Panc1 (cell line): ENCODE data around the gene ACOX1. TPM values are rescaled to one million over a fixed set of nuclear protein-coding genes. Genes with fewer than 3 reads are reported as not detected.

Experiments
- ATAC-seq: fragments of 200-7000 bp; cut with Tn5 transposase; 2 replicates; pipeline ENCODE4 v1.9.1; 2020; ENCODE audit warnings: mild to moderate bottlenecking, moderate library complexity
- Bru-seq: library from RNA; stranded (reverse); fragments of 400-500 nt; gene quantifications from one replicate; lab custom pipeline; 2021; lab: Mats Ljungman, UMichigan
- BruChase-seq, 2 experiments: library from RNA; stranded (reverse); fragments of 400-500 nt; gene quantifications; one replicate each; lab custom pipeline; 2021; lab: Mats Ljungman, UMichigan
- BruUV-seq: library from RNA; stranded (reverse); fragments of 400-500 nt; replicated peaks from 2 replicates; lab custom pipeline; 2021; lab: Mats Ljungman, UMichigan
- CTCF ChIA-PET: fragments of 300-600 bp; sonication (Branson Sonifier 250); formaldehyde crosslinking; loops from one replicate; lab custom pipeline; 2022; ENCODE audit warnings: antibody characterized with exemption; lab: Charles Lee
- POLR2A ChIA-PET: fragments of 300-600 bp; sonication (Branson Sonifier 250); formaldehyde crosslinking; loops from one replicate; lab custom pipeline; 2022; ENCODE audit warnings: antibody characterized with exemption; lab: Charles Lee
- DNase-seq: peaks from one replicate; pipeline ENCODE4 v3.0.0-alpha.2; 2010; ENCODE audit warnings: low read depth, low spot score
- H3K27ac ChIP-seq: 2 replicates; pipeline ENCODE4 v1.5.1; 2011; ENCODE audit warnings: mild to moderate bottlenecking, low read length, inconsistent platforms
- H3K27me3 ChIP-seq: fragments of 200-500 bp; sonication (Bioruptor generic); 2 replicates; pipeline ENCODE4 v1.6.0; 2014; ENCODE audit warnings: low read length, inconsistent platforms; ENCODE audit not compliant: control insufficient read depth, insufficient read depth
- H3K36me3 ChIP-seq: fragments of 200-500 bp; sonication (Bioruptor generic); 2 replicates; pipeline ENCODE4 v1.5.1; 2014; ENCODE audit warnings: inconsistent platforms, mild to moderate bottlenecking, low read length, moderate library complexity; ENCODE audit not compliant: control insufficient read depth, insufficient read depth
- H3K4me1 ChIP-seq: 2 replicates; pipeline ENCODE4 v1.5.1; 2011; ENCODE audit warnings: inconsistent platforms, mild to moderate bottlenecking, low read length, moderate library complexity; ENCODE audit not compliant: control insufficient read depth, insufficient read depth
- H3K4me3 ChIP-seq, 2 experiments: 2 replicates each; pipeline ENCODE4 v1.5.1; 2011 to 2012; ENCODE audit warnings: low read depth in 2 of 2, low read length in 2 of 2, mild to moderate bottlenecking in 2 of 2, inconsistent platforms in 1 of 2, moderate library complexity in 1 of 2
- H3K9me3 ChIP-seq: fragments of 200-500 bp; sonication (Bioruptor generic); 2 replicates; pipeline ENCODE4 v1.5.1; 2014; ENCODE audit warnings: low read depth, mild to moderate bottlenecking, inconsistent platforms, low read length, moderate library complexity; ENCODE audit not compliant: control insufficient read depth, insufficient read depth
- CTCF ChIP-seq: fragments of 450-650 bp; IDR thresholded peaks from 2 replicates; pipeline ENCODE4 v1.5.1; 2017; ENCODE audit warnings: mild to moderate bottlenecking
- POLR2AphosphoS5 ChIP-seq: IDR thresholded peaks from 2 replicates; pipeline ENCODE4 v1.6.1; 2012; ENCODE audit warnings: mild to moderate bottlenecking, low read depth, low read length, moderate library complexity
- REST ChIP-seq, 2 experiments: IDR thresholded peaks; 2 replicates each; pipeline ENCODE4 v1.6.1; 2011 to 2012; ENCODE audit warnings: low read depth in 2 of 2, control low read depth in 1 of 2, low read length in 1 of 2, mild to moderate bottlenecking in 1 of 2, moderate library complexity in 1 of 2; ENCODE audit not compliant: insufficient read depth in 1 of 2
- SIN3A ChIP-seq: IDR thresholded peaks from 2 replicates; pipeline ENCODE4 v1.6.1; 2012; ENCODE audit warnings: low read depth, mild to moderate bottlenecking, low read length, moderate library complexity, borderline replicate concordance; ENCODE audit not compliant: insufficient read depth
- TCF7L2 ChIP-seq: IDR thresholded peaks from 2 replicates; pipeline ENCODE4 v1.6.1; 2011; ENCODE audit warnings: mild to moderate bottlenecking, low read depth, low read length, inconsistent platforms
- in situ Hi-C: cut with HindIII; loops from 2 replicates; pipeline ENCODE4 v1.10.0; 2016; ENCODE audit warnings: low sequenced_read_pairs, low pct_unique_long_range_greater_than_20kb
- intact Hi-C: fragments of 100-400 bp; cut with micrococcal nuclease; formaldehyde crosslinking; loops from one replicate; pipeline ENCODE4 v1.10.0; 2022; ENCODE audit not compliant: unreplicated experiment
- long read RNA-seq: library from polyadenylated mRNA; unstranded; transcript quantifications from one replicate; pipeline ENCODE4 v2.0.0, GENCODE V29; 2021; ENCODE audit not compliant: unreplicated experiment
- polyA plus RNA-seq: library from polyadenylated mRNA; unstranded; fragments of >200 nt; gene quantifications from one replicate; pipeline ENCODE4 v1.2.1, GENCODE V29; 2012; ENCODE audit warnings: missing spikeins; ENCODE audit not compliant: insufficient read length
- total RNA-seq: library from RNA; stranded (reverse); gene quantifications from one replicate; pipeline ENCODE4 v1.2.1, GENCODE V29; 2021; ENCODE audit not compliant: unreplicated experiment

ACOX1 gene
- total RNA-seq: 53.5 TPM
- 26.8 TPM for polyA plus RNA-seq
- percentile 78 among the genes with signal in this experiment for Bru-seq, nascent RNA
- percentile 88 among the genes with signal in this experiment for BruChase-seq, experiment 1, labeled RNA remaining after a 2-hour chase
- BruChase-seq, experiment 2, labeled RNA remaining after a 6-hour chase: percentile 95 among the genes with signal in this experiment
- long read RNA-seq, full-length matches to known transcripts: 71 of 108 reads
- long read RNA-seq, partial matches to known transcripts: 9 of 108 reads
- long read RNA-seq, other reads (novel, unspliced or antisense): 28 of 108 reads

- H3K27ac ChIP-seq: peak within 1 kb of the TSS; percentile 94
- peaks cover 21% of the 10 kb centered on the region for H3K4me1 ChIP-seq
- TF ChIP-seq SIN3A: peak; percentile 92
- no peak for TF ChIP-seq CTCF
- TF ChIP-seq POLR2AphosphoS5: peak; percentile 96
- no peak for TF ChIP-seq REST (IDR thresholded peaks at IDR 0.05; ENCODE audit: insufficient read depth in 1 of 2, low read depth in 2 of 2, low read length in 1 of 2)
- peak; percentile 54; the same call in 1 of the 2 replicates for TF ChIP-seq TCF7L2
- H3K4me3 ChIP-seq: peak within 1 kb of the TSS; percentile 73 to 82
- DNase-seq: peak; percentile 64
- H3K27me3 ChIP-seq: no peaks in the 10 kb centered on the region
- H3K9me3 ChIP-seq: no peaks in the 10 kb centered on the region
- peaks cover 8% of the 10 kb centered on the region; the same call in 1 of the 2 replicates for H3K36me3 ChIP-seq
- in situ Hi-C loops: no loop called here
- intact Hi-C loops: no loop called here
- ChIA-PET POLR2A (interaction anchor here (0.5 to 1.2 kb wide), 3 partner anchors 23 to 283 kb away, joined by 3 to 18 read pairs (median 5); no protein-coding TSS in a partner anchor), CTCF (interaction anchor here (0.5 to 0.6 kb wide), 2 partner anchors 10 to 141 kb away, joined by 3 to 4 read pairs; no protein-coding TSS in a partner anchor)
- peak; percentile 97 for ATAC-seq
- BruUV-seq: no TSS peak
Observed at GRCh38 chr17:75978938-75979704, at the start of gene ACOX1, which contains the start of gene TEN1. TSS of gene ACOX1 (minus strand) at chr17:75979166. CDS start at chr17:75979073, 93 bp downstream. TSS of gene TEN1 (plus strand) at chr17:75979240. CDS start at chr17:75986193, 6,953 bp downstream.

- DNase-seq: no peak
- in situ Hi-C loops: no loop called here
- H3K9me3 ChIP-seq: no peaks in the 10 kb centered on the region
- CTCF ChIA-PET: interaction anchor here (0.9 kb wide), 1 partner anchor 13 kb away, joined by 3 read pairs; no protein-coding TSS in a partner anchor
- H3K4me3 ChIP-seq: peak within 1 kb of the TSS; percentile 59 to 63
- ATAC-seq: peak; percentile 93
- H3K27ac ChIP-seq: peak within 1 kb of the TSS; percentile 84
- no peak for TF ChIP-seq TCF7L2
- TF ChIP-seq POLR2AphosphoS5: 0 out of 2 replicates have a peak, but pooled peaks have one; percentile 25
- TF ChIP-seq SIN3A: no peak
- TF ChIP-seq REST (IDR thresholded peaks at IDR 0.05; ENCODE audit: insufficient read depth in 1 of 2, low read depth in 2 of 2, low read length in 1 of 2): no peak
- POLR2A ChIA-PET: interaction anchor here (0.5 kb wide), 1 partner anchor 242 kb away, joined by 3 read pairs; no protein-coding TSS in a partner anchor
- BruUV-seq: no TSS peak
- peaks cover 27% of the 10 kb centered on the region for H3K4me1 ChIP-seq
- intact Hi-C loops: no loop called here
- peaks cover 3% of the 10 kb centered on the region for H3K36me3 ChIP-seq
- H3K27me3 ChIP-seq: no peaks in the 10 kb centered on the region
Observed at GRCh38 chr17:76027159-76027839, 48.3 kb upstream of the ACOX1 start, which contains the start of gene EVPL. TSS of gene EVPL (minus strand) at chr17:76027306. CDS start at chr17:76027198, 108 bp downstream.
